HG02970 (cell line): ENCODE results near the gene RAB8B.
"Not testable (repeated sequence)": the region's sequence is repeated elsewhere in the genome, so short reads cannot be mapped to it uniquely, and the experiment has no call there.

Experiments used
- ATAC-seq: cut with Tn5 transposase; IDR thresholded peaks from one replicate; pipeline ENCODE4 v1.9.1; 2021; ENCODE audit warnings: mild to moderate bottlenecking, moderate library complexity, moderate number of reproducible peaks; ENCODE audit not compliant: unreplicated experiment, low FRiP score

RAB8B gene

GRCh38 chr15:63203451-63204090 is 14.2 kb downstream of the RAB8B start:
- ATAC-seq = no peak

- no peak for ATAC-seq
Measured at GRCh38 chr15:63206079-63206478, 16.7 kb downstream of the RAB8B start.

GRCh38 chr15:63208824-63209223 is 19.4 kb downstream of the RAB8B start:
- not testable (repeated sequence) for ATAC-seq

DNA sequence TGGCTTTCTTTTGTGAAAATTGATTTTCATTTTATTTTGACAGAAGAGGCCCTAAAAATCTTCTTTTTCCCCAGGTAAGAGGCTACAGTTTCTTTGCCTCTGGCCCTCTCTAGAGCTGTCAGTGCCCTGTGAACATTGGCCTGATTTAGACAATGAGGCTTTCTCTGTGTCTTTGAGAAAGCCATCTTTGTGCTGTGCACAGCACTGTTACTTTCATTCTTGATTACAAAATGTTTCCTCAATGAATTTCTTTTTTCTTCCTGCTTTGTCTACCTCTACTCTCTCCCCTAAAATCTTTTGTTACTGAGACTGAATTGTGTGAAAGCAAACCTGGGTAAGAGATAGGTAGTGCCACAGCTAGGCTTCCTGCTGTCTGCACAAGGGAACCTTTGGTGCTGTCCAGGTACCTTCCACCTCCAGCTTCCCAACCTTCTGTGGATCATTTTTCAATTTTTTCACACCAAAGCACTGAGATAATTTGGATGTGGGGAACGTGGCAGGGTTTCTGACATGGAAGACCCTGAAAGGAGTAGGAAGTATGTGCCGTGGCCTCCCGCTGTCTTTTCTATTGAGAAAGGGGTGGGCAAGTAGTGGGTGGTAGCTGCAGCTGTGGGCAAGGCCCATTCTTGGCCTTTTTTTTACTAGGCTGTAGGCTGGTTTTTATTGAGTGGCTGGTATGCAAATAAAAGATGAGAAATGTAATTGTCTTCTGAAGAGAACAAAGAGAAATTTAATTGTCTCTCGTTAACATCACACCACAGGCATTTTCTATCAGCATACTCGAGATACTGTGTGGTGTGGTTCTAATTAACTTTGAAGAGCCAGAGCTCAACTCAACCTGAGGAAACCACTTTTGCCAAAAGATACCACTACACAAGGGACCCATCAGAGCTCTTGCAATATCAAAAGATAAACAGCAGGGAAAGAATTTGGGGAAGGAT is 21.0 kb downstream of the RAB8B start:
- no peak for ATAC-seq

DNA sequence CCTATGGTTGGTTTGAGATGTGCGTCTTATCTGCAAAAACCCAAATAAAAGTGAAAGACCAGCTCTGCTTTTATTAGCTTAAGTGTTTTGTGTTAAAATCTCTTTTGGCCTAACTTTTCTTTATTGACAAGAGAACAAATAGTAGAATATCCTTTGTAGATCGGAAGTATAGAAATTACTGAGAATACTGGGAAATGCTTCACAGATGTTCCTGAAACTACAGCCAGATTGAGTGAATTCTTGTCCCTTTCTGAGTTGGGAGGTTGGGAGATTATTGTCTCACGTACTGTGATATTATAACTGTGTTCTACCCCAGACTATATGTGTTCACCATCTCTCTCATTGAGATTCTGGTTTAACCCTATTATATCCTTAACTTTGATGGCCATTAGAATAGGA is 21.7 kb downstream of the RAB8B start:
- no peak for ATAC-seq

DNA sequence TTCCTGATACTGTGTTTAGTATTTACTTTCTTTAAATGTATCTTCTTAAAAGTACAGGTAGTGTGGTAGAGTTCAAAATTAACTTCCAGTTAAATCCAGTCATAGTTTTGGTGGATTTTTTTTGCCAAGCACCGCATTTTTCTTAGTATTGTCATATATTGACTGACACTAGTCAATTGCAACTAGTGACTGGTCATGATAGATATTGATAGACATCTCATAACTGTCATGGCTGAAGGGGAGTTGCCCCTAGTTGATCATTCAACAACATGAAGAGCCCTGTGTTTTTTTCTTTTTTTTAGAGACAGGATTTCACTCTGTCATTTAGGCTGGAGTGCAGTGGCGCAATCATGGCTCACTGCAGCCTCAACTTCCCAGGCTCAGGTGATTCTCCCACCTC is 22.1 kb downstream of the RAB8B start:
- ATAC-seq = no peak

DNA sequence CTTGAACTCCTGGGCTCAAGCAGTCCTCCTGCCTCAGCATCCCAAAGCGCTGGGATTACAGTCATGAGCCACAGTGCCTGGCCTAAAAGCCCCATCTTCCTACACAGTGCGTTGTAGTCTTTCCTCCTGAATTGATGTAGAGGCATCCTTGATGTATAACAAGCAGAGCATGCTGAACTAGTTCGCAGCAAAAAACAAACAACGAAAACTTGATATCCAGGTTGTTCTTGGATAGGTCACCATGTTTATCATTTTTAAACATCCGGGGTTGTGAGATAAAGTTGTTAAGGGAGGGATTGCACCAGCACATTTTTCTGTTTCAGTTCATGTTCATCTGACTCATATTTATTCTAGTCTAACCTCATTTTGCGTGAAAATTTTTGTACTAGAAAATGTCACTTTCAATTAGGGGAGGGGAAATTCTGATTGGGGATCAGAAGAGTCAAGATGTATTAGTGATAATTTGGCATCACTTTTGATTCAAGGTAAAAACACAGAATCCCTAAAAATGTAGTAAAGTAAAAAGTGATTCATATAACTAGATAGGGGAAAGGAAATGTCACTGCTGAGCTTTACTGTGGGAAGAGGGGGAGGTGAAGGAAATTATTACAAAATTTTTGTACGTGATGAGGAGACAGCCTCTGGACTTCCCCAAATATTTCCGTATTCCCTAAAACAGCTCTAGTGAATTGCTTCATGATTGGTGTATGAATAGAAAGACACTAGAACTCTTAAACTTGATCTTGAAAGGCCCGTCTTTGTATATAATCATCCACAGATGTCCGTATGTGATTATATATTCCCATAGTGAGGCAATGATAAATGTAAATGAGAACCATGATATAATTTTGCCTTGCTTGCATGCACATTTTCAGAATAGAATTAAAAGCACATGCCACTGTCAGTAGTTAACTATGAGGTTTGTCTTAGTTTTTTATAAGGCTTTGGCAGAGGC is 22.9 kb downstream of the RAB8B start:
- no peak for ATAC-seq

GRCh38 chr15:63218100-63218808 is 28.8 kb downstream of the RAB8B start:
- ATAC-seq = no peak

GRCh38 chr15:63219196-63219710 is 29.8 kb downstream of the RAB8B start:
- ATAC-seq = no peak

DNA sequence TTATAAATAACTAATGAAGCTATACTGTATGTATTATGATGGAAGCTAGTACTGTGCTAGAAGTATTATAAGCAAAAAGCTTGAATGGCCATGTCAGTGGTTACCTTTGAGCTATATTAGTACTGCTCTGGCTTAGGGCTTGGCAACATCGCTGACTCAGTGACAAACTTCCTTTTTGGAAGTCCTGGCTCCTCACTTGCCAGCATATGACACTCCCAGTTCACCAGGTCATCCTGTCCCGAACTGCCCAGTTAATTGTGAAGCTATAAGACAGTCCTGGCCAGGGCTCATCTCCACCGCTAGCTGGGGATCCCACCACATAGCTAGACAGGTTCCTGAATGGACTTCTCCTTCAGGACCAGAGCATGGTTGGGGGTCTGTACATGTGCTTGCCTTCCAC is 31.9 kb downstream of the RAB8B start:
- no peak for ATAC-seq

- no peak for ATAC-seq
Measured at GRCh38 chr15:63223463-63223862, 34.1 kb downstream of the RAB8B start.

DNA sequence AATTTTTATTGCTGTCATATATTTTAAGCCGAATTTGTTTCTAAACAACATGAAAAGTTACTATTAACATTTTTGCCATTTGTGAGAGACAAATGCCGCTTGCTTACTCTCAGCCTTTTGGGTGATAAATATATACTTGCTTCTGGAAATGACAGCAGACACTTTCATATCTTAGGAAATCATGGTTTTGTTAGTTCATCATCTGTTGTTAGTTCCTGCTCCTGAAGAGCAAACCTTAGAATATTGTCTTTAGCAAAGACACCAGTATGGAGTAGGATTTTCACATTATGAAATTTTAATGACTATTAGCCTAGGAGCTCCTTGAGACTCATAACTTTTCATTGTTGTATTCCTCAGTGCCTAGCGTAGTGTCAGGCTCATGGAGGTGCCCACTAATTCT is 36.0 kb downstream of the RAB8B start:
- no peak for ATAC-seq

GRCh38 chr15:63226155-63226883 is 36.9 kb downstream of the RAB8B start:
- ATAC-seq = no peak

DNA sequence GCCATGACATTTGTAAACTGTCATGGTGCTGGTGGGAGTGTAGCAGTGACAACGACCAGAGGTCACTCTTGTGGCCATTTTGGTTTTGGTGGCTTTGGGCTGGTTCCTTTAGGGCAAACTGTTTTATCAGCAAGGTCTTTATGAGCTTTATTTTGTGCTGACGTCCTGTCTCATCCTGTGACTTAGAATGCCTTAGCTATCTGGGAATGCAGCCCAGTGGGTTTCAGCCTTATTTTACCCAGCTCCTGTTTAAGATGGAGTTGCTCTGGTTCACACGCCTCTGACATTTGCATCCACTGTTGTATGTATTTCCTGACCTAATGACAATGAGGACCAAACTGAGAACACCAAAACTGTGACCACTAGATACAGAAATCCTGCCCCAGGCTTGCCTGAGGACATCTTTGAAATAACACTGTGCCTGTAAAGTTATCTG is 37.6 kb downstream of the RAB8B start:
- no peak for ATAC-seq

GRCh38 chr15:63227689-63228088 is 38.3 kb downstream of the RAB8B start:
- ATAC-seq = no peak

GRCh38 chr15:63231206-63231605 is 41.8 kb downstream of the RAB8B start:
- no peak for ATAC-seq

- ATAC-seq = no peak
Measured at GRCh38 chr15:63231706-63232105, 42.3 kb downstream of the RAB8B start.

- no peak for ATAC-seq
Measured at GRCh38 chr15:63232405-63232804, 43.0 kb downstream of the RAB8B start.

- no peak for ATAC-seq
Measured at GRCh38 chr15:63232943-63233342, 43.5 kb downstream of the RAB8B start.
